ENCODE results near the gene GJB3.

DNA sequence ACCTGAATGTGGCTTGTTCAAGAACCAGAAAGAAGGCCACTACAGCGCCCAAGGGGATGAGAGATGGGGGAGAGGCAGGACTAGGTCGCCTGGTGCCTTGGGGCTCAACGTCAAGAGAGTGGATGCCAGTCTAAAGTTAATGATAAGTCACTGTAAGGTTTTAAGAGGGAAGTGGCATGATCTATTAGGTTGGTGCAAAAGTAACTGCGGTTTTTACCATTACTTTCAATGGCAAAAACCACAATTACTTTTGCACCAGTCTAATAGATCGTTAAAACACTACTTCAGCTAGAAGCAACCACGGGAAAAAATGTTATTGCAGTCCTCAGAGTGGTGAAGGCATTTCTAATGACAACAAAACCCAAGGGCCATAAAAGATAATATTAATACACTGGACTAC is 2.6 kb upstream of the GJB3 start:
- TF ChIP-seq POLR2A (IDR thresholded peaks at IDR 0.05): no peak
- TF ChIP-seq, protein P1, sequence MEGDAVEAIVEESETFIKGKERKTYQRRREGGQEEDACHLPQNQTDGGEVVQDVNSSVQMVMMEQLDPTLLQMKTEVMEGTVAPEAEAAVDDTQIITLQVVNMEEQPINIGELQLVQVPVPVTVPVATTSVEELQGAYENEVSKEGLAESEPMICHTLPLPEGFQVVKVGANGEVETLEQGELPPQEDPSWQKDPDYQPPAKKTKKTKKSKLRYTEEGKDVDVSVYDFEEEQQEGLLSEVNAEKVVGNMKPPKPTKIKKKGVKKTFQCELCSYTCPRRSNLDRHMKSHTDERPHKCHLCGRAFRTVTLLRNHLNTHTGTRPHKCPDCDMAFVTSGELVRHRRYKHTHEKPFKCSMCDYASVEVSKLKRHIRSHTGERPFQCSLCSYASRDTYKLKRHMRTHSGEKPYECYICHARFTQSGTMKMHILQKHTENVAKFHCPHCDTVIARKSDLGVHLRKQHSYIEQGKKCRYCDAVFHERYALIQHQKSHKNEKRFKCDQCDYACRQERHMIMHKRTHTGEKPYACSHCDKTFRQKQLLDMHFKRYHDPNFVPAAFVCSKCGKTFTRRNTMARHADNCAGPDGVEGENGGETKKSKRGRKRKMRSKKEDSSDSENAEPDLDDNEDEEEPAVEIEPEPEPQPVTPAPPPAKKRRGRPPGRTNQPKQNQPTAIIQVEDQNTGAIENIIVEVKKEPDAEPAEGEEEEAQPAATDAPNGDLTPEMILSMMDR (IDR thresholded peaks at IDR 0.05): no peak
